Measurements from ENCODE around the gene CNOT10.
"Not testable (repeated sequence)": the region's sequence is repeated elsewhere in the genome, so short reads cannot be mapped to it uniquely, and the experiment has no call there.

CNOT10 gene

GRCh38 chr3:32698506-32698905, 13.5 kb downstream of the CNOT10 start:
- no peak for FAIRE-seq

GRCh38 chr3:32699429-32699828, 14.4 kb downstream of the CNOT10 start:
- FAIRE-seq = no peak

GRCh38 chr3:32700244-32700643, 15.3 kb downstream of the CNOT10 start:
- FAIRE-seq = no peak

- no peak for FAIRE-seq
Observed at GRCh38 chr3:32703491-32703972, 18.5 kb downstream of the CNOT10 start.

- FAIRE-seq = no peak
Observed at GRCh38 chr3:32705232-32705631, 20.2 kb downstream of the CNOT10 start.

GRCh38 chr3:32706348-32707025, 21.5 kb downstream of the CNOT10 start:
- peak; percentile 19 for FAIRE-seq

GRCh38 chr3:32707026-32707370, 22.0 kb downstream of the CNOT10 start:
- no peak for FAIRE-seq

- no peak for FAIRE-seq
Observed at GRCh38 chr3:32708672-32709283, 23.8 kb downstream of the CNOT10 start.

GRCh38 chr3:32709346-32709745, 24.4 kb downstream of the CNOT10 start:
- no peak for FAIRE-seq

GRCh38 chr3:32712506-32713055, 27.6 kb downstream of the CNOT10 start:
- FAIRE-seq = no peak

- no peak for FAIRE-seq
Observed at GRCh38 chr3:32713181-32713580, 28.2 kb downstream of the CNOT10 start.

- no peak for FAIRE-seq
Observed at GRCh38 chr3:32719335-32719734, 34.3 kb downstream of the CNOT10 start.

- FAIRE-seq = no peak
Observed at GRCh38 chr3:32719931-32720330, 34.9 kb downstream of the CNOT10 start.

- FAIRE-seq = no peak
Observed at GRCh38 chr3:32725721-32726120, 40.7 kb downstream of the CNOT10 start.

- peak; percentile 97 for FAIRE-seq
Observed at GRCh38 chr3:32733631-32734229, 48.7 kb downstream of the CNOT10 start.

GRCh38 chr3:32734756-32735155, 49.8 kb downstream of the CNOT10 start:
- FAIRE-seq = no peak

GRCh38 chr3:32743470-32743869, 58.5 kb downstream of the CNOT10 start:
- not testable (repeated sequence) for FAIRE-seq

- no peak for FAIRE-seq
Observed at GRCh38 chr3:32743934-32744333, 58.9 kb downstream of the CNOT10 start.

GRCh38 chr3:32751377-32751776, 66.4 kb downstream of the CNOT10 start:
- no peak for FAIRE-seq

GRCh38 chr3:32755761-32756160, 70.8 kb downstream of the CNOT10 start:
- no peak for FAIRE-seq

- no peak for FAIRE-seq
Observed at GRCh38 chr3:32757618-32758374, 72.8 kb downstream of the CNOT10 start.

GRCh38 chr3:32758375-32758753, 73.4 kb downstream of the CNOT10 start:
- FAIRE-seq = peak; percentile 52

GRCh38 chr3:32759342-32759741, 74.4 kb downstream of the CNOT10 start:
- FAIRE-seq = no peak
